Neural cell (in vitro differentiated cells): Measurements from ENCODE around the gene RAPGEF5.

Experiments used
- EZH2 ChIP-seq: fragments of 200-600, 300-800 bp; shearing (Covaris generic), sonication (generic); IDR thresholded peaks from 2 replicates; pipeline ENCODE4 v1.6.1; 2014; ENCODE audit warnings: antibody characterized with exemption, low read length, borderline replicate concordance, mild to moderate bottlenecking; ENCODE audit not compliant: insufficient read depth, poor library complexity, severe bottlenecking
- MXI1 ChIP-seq: fragments of 450-650 bp; conservative IDR thresholded peaks from 2 replicates; pipeline ENCODE4 v1.6.1; 2014; ENCODE audit warnings: antibody characterized with exemption, mild to moderate bottlenecking; ENCODE audit not compliant: poor library complexity, severe bottlenecking
- POLR2AphosphoS5 ChIP-seq: IDR thresholded peaks from 2 replicates; pipeline ENCODE4 v1.6.1; 2012
- RAD21 ChIP-seq: fragments of 450-650 bp; conservative IDR thresholded peaks from 2 replicates; pipeline ENCODE4 v1.6.1; 2014; ENCODE audit warnings: antibody characterized with exemption, mild to moderate bottlenecking, moderate library complexity
- SMC3 ChIP-seq: fragments of 450-650 bp; conservative IDR thresholded peaks from 2 replicates; pipeline ENCODE4 v1.6.1; 2014; ENCODE audit warnings: antibody characterized with exemption, mild to moderate bottlenecking, moderate library complexity; ENCODE audit not compliant: poor library complexity
- TAF1 ChIP-seq: IDR thresholded peaks from 2 replicates; pipeline ENCODE4 v1.6.1; 2012; ENCODE audit warnings: low read depth
- TF ChIP-seq, protein P1 (sequence below): fragments of 450-650 bp; IDR thresholded peaks from 2 replicates; pipeline ENCODE4 v1.5.1; 2014; ENCODE audit warnings: antibody characterized with exemption, mild to moderate bottlenecking, moderate library complexity; ENCODE audit not compliant: poor library complexity, severe bottlenecking
- TF ChIP-seq, protein P2 (sequence below): IDR thresholded peaks from 2 replicates; pipeline ENCODE4 v1.6.1; 2012; ENCODE audit warnings: borderline replicate concordance

DNA sequence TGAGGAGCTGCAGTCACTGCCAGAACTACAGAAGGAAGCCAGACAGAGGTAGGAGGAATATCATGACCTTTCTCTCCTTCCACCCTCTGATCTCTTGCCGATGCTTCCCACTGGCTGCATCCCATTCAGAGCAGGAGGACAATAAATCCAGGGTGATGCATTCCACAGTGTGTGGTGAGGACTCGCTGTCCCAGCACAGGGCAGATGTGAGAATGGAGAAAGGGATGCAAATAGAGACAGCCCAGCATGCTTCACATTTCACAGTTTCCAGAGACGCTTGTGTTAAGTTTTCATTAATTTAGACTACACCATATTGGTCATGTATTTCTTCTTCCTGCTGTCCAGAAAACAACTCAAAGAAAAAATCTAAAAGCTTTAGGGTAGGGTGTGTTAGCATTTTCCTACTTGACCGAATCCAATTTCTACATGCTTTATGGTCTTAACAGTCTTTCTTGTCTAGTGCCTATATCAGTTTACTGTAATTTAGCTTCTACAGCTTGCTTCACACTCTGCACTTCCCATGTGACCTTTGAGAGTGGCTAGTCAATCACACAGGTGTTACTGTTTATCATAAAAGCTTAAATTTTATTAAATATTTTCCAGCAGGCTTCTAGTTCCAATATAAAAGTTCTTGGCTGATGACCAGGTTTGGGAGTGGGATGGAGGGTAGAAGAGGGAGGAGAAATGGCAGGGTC, 155.6 kb downstream of the RAPGEF5 start:
- TF ChIP-seq, protein P1, sequence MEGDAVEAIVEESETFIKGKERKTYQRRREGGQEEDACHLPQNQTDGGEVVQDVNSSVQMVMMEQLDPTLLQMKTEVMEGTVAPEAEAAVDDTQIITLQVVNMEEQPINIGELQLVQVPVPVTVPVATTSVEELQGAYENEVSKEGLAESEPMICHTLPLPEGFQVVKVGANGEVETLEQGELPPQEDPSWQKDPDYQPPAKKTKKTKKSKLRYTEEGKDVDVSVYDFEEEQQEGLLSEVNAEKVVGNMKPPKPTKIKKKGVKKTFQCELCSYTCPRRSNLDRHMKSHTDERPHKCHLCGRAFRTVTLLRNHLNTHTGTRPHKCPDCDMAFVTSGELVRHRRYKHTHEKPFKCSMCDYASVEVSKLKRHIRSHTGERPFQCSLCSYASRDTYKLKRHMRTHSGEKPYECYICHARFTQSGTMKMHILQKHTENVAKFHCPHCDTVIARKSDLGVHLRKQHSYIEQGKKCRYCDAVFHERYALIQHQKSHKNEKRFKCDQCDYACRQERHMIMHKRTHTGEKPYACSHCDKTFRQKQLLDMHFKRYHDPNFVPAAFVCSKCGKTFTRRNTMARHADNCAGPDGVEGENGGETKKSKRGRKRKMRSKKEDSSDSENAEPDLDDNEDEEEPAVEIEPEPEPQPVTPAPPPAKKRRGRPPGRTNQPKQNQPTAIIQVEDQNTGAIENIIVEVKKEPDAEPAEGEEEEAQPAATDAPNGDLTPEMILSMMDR = no peak
- TF ChIP-seq POLR2AphosphoS5 (no peak), TAF1 (no peak), SMC3 (no peak), MXI1 (no peak), RAD21 (no peak), EZH2 (no peak)
- TF ChIP-seq, protein P2, sequence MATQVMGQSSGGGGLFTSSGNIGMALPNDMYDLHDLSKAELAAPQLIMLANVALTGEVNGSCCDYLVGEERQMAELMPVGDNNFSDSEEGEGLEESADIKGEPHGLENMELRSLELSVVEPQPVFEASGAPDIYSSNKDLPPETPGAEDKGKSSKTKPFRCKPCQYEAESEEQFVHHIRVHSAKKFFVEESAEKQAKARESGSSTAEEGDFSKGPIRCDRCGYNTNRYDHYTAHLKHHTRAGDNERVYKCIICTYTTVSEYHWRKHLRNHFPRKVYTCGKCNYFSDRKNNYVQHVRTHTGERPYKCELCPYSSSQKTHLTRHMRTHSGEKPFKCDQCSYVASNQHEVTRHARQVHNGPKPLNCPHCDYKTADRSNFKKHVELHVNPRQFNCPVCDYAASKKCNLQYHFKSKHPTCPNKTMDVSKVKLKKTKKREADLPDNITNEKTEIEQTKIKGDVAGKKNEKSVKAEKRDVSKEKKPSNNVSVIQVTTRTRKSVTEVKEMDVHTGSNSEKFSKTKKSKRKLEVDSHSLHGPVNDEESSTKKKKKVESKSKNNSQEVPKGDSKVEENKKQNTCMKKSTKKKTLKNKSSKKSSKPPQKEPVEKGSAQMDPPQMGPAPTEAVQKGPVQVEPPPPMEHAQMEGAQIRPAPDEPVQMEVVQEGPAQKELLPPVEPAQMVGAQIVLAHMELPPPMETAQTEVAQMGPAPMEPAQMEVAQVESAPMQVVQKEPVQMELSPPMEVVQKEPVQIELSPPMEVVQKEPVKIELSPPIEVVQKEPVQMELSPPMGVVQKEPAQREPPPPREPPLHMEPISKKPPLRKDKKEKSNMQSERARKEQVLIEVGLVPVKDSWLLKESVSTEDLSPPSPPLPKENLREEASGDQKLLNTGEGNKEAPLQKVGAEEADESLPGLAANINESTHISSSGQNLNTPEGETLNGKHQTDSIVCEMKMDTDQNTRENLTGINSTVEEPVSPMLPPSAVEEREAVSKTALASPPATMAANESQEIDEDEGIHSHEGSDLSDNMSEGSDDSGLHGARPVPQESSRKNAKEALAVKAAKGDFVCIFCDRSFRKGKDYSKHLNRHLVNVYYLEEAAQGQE = no peak
